ENCODE measurements around the gene IL36A. TPM values are rescaled to one million over a fixed set of nuclear protein-coding genes. Genes with fewer than 3 reads are reported as not detected.

The IL36A gene
- total RNA-seq, 1 experiment from 2014 or later: not detected

GRCh38 chr2:112995346-112995920 is 9.8 kb upstream of the IL36A start:
- CTCF ChIA-PET: no interaction called here
- Mint-ChIP-seq H3K9me3 (ENCODE audit: low read depth, unreplicated experiment) (peaks cover 6% of the 10 kb centered on the region), H3K36me3 (ENCODE audit: insufficient read depth, unreplicated experiment) (no peaks in the 10 kb centered on the region), H3K4me3 (ENCODE audit: low read depth, unreplicated experiment) (no peak overlapping the region), H3K4me1 (ENCODE audit: low read depth, unreplicated experiment) (no peaks in the 10 kb centered on the region), H3K27me3 (ENCODE audit: unreplicated experiment) (peaks cover 14% of the 10 kb centered on the region), H3K27ac (ENCODE audit: unreplicated experiment) (no peak overlapping the region)
- BruUV-seq (replicated peaks): no TSS peak
- intact Hi-C loops (cut with micrococcal nuclease; ENCODE audit: unreplicated experiment): no loop called here
- TF ChIP-seq CTCF (IDR thresholded peaks at IDR 0.05; ENCODE audit: unreplicated experiment): no peak
- no peak for DNase-seq

GRCh38 chr2:112996635-112997034 is 8.6 kb upstream of the IL36A start:
- CTCF ChIA-PET: no interaction called here
- Mint-ChIP-seq H3K36me3 (ENCODE audit: insufficient read depth, unreplicated experiment) (no peaks in the 10 kb centered on the region), H3K9me3 (ENCODE audit: low read depth, unreplicated experiment) (peaks cover 9% of the 10 kb centered on the region), H3K4me1 (ENCODE audit: low read depth, unreplicated experiment) (no peaks in the 10 kb centered on the region), H3K4me3 (ENCODE audit: low read depth, unreplicated experiment) (no peak overlapping the region), H3K27me3 (ENCODE audit: unreplicated experiment) (peaks cover 21% of the 10 kb centered on the region), H3K27ac (ENCODE audit: unreplicated experiment) (no peak overlapping the region)
- TF ChIP-seq CTCF (IDR thresholded peaks at IDR 0.05; ENCODE audit: unreplicated experiment): no peak
- intact Hi-C loops (cut with micrococcal nuclease; ENCODE audit: unreplicated experiment): no loop called here
- no peak for DNase-seq
- no TSS peak for BruUV-seq (replicated peaks)

- Mint-ChIP-seq H3K4me1 (ENCODE audit: low read depth, unreplicated experiment) (no peaks in the 10 kb centered on the region), H3K36me3 (ENCODE audit: insufficient read depth, unreplicated experiment) (no peaks in the 10 kb centered on the region), H3K4me3 (ENCODE audit: low read depth, unreplicated experiment) (no peak overlapping the region), H3K27ac (ENCODE audit: unreplicated experiment) (no peak overlapping the region), H3K27me3 (ENCODE audit: unreplicated experiment) (peaks cover 22% of the 10 kb centered on the region), H3K9me3 (ENCODE audit: low read depth, unreplicated experiment) (peaks cover 9% of the 10 kb centered on the region)
- no peak for TF ChIP-seq CTCF (IDR thresholded peaks at IDR 0.05; ENCODE audit: unreplicated experiment)
- BruUV-seq (replicated peaks): no TSS peak
- no peak for DNase-seq
- intact Hi-C loops (cut with micrococcal nuclease; ENCODE audit: unreplicated experiment): no loop called here
- CTCF ChIA-PET: no interaction called here
Measured at GRCh38 chr2:112997151-112997550, 8.1 kb upstream of the IL36A start.

GRCh38 chr2:113000436-113000835 is 4.8 kb upstream of the IL36A start:
- Mint-ChIP-seq H3K27me3 (ENCODE audit: unreplicated experiment) (peaks cover 8% of the 10 kb centered on the region), H3K4me3 (ENCODE audit: low read depth, unreplicated experiment) (no peak overlapping the region), H3K9me3 (ENCODE audit: low read depth, unreplicated experiment) (peaks cover 9% of the 10 kb centered on the region), H3K36me3 (ENCODE audit: insufficient read depth, unreplicated experiment) (no peaks in the 10 kb centered on the region), H3K4me1 (ENCODE audit: low read depth, unreplicated experiment) (no peaks in the 10 kb centered on the region), H3K27ac (ENCODE audit: unreplicated experiment) (no peak overlapping the region)
- no TSS peak for BruUV-seq (replicated peaks)
- CTCF ChIA-PET: no interaction called here
- DNase-seq: no peak
- intact Hi-C loops (cut with micrococcal nuclease; ENCODE audit: unreplicated experiment): no loop called here
- TF ChIP-seq CTCF (IDR thresholded peaks at IDR 0.05; ENCODE audit: unreplicated experiment): no peak
